HG03060 (cell line): ENCODE measurements around the gene RAPGEF5.

Experiments
- ATAC-seq: cut with Tn5 transposase; IDR thresholded peaks from one replicate; pipeline ENCODE4 v1.9.1; 2021; ENCODE audit warnings: low read depth, moderate number of reproducible peaks; ENCODE audit not compliant: unreplicated experiment

The RAPGEF5 gene

DNA sequence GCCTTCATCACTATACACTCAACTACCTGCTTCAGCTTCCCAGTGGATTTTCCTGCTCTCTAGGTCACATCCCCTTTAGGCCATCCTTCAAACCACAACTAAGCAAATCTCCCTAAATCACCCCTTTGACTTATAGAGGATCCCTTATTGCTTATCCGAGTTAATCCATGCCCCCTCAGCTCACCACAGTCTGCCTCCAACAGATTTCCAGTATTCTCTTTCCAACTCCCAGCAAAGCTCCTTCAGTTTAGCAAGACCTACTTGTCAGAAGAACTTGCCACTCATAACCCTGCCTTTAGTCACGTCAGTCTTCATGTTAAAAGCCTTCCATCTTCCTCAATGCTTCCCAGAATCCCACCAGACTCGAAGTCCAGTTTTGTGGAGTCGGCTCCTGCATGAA is 38.6 kb downstream of the RAPGEF5 start:
- ATAC-seq: no peak

DNA sequence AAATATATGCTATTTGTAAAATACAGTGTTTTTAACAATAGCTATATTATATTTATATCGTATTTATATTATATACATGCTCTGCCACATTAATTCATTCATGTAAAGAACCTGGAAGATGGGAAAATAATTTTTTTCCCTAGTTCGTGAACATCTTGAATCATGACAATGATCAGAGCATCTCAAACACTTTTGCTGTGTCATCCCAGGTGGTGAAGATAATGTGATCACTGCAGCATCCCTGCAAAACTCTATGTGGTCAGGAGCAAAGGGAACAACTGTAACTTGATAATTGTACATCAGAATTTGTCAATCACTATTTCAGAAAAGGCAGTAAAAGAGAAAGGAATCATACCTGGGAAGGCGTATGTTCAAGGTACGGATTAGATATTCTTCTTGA is 39.3 kb downstream of the RAPGEF5 start:
- no peak for ATAC-seq

DNA sequence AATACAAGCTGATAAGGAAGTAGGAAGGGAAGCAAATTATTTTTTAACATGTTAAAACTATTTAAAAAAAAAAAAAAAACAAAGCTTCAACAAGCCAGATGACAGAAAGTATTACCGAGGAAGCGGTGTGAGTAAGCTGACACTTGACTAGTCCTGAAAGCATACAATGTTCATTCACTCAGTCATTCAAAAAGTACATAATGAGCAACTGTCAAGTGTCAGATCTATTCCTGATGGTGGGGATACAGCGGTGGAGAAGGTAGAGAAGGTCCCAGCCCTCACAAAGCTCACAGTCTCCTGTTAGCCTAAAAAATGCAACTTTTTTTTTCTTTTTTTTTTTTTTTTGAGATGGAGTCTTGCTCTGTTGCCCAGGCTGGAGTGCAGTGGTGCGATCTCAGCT is 40.0 kb downstream of the RAPGEF5 start:
- no peak for ATAC-seq

DNA sequence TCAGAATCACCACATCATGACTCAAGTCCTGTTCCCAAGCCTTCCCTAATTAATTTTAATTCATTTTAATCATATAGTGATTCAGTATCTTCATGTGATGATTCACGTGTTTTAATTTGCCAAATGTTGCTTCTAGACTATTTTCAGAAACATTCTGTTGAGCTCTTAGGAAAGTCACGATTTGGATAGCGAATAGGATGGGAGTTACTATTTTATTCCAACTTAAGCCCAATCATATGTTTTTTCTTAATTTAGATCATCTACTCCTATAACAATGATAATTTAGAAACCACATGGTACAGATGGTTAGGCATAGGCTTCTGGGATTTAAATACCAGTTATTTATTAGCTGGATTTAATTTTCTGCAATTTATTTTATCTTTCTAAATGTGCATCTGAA is 49.1 kb downstream of the RAPGEF5 start:
- ATAC-seq: no peak

DNA sequence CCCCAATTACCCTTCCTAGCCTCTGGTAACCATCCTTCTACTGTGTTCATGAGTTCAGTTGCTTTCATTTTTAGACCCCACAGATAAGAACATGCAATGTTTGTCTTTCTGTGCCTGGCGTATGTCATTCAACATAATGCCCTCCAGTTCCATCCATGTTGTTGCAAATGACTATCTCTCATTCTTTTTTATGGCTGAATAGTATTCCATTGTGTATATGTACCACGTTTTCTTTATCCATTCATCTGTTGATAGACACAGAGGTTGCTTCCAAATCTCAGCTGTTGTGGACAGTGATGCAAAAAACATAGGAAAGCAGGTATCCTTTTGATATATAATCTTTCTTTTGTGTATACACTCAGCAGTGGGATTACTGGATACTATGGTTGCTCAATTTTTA is 51.2 kb downstream of the RAPGEF5 start:
- ATAC-seq: no peak

DNA sequence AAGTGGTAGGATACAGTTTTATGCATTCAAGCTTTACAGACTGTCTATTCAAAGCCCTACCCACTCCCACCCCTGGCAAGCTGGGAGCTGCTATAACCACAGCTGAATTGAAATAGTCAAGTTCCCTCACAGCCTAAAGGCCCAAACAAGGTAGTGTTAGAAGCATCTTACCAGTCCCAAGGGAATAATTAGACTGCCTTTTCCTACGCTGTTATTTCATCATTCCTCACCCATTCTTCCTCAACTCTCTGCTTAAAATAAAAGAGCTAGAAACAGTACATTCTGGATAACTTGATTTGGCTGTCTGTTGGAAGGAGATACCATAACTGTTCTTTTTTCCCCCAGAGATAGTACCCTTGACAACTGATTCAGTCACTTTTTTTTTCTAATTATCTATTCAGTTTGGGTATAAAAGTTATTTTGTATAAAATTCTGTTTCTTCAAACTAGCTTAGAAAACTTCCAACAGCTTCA is 54.0 kb downstream of the RAPGEF5 start:
- ATAC-seq: no peak

DNA sequence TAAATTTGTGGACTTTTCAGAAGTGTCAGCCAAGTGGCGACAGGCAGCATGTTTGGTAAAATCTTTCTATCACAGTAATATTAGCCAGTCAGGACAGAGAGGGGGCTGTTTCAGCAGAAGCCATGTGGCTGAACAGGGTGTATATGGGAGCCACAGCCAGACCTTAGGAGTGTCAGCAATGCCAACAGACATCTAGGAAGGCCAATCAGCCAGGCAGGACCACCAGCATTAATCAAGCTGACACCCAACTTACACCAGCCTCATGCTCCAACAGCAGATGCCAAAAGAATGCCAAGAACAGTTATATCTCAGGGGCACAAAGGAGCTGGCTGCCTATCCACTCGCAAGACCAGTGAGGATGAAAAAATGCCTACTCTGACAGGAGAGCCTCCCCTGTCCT is 54.8 kb downstream of the RAPGEF5 start:
- no peak for ATAC-seq

DNA sequence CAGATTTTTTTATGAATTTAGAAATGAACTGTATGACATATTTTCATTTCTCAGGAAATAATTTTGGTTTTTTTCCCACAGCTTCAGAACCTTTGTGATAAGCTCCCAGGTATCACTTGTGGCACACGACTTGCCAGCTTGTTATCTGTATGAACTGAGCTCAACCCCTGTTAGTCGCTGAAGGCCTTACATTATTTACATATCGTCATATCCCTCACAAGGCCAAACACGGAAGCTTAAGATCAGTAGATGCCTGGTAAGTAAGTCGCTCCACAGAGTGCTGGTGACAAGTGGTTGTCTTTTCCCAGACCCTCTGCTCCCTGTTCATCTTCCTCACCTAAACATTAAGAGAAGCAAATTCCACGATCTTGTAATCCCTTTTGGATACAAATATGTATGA is 55.2 kb downstream of the RAPGEF5 start:
- ATAC-seq: no peak

DNA sequence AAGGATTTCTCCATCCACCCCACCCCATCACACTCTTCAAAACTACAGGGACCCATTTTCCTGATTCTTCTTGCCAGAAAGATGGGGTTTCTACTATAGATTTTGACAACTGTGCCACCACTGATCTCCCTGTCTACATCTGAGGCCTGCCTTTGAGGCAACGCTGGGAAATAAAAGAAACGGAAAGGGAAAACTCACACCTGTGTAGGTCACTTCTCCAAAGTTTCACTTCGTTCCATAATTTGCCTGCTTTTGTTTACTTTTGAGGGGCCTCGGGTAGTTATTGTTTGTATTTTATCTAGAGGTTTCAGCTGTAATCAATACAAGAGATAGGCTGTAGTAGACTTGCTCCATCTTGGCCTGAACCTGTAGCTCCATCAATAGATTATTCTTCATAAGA is 56.1 kb downstream of the RAPGEF5 start:
- no peak for ATAC-seq

DNA sequence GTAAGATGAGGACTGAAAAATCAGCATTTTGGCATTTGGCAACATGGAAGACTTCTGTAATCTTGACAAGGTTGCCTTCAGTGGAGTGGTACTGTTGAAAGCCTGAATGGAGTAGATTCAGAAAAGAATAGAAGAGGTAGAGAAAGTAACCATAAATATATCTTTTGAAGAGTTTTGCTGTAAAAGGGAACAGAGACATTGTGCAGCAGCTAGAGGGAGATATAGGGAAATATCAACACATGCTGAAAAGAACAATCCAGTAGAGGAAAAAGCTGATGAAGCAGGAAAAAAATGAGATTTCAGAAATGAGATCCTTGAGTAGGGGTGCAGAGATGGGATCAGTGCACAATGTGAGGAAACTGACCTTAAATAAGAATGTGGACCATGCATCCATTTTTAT is 60.0 kb downstream of the RAPGEF5 start:
- ATAC-seq: no peak

DNA sequence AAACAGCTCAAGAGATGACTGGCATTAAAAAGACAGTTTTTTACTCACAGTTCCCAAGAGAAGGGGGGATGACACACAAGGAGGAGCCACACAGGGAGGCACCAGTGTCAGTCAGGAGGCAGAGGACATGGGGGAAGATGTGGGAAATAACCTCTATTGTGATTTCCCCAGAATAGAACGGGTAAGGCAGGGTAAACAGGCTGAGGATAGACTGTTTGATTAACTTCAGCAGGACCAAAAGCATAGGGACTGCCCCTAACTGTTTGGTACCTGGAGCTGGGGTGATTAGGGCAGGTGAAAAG is 60.7 kb downstream of the RAPGEF5 start:
- no peak for ATAC-seq

DNA sequence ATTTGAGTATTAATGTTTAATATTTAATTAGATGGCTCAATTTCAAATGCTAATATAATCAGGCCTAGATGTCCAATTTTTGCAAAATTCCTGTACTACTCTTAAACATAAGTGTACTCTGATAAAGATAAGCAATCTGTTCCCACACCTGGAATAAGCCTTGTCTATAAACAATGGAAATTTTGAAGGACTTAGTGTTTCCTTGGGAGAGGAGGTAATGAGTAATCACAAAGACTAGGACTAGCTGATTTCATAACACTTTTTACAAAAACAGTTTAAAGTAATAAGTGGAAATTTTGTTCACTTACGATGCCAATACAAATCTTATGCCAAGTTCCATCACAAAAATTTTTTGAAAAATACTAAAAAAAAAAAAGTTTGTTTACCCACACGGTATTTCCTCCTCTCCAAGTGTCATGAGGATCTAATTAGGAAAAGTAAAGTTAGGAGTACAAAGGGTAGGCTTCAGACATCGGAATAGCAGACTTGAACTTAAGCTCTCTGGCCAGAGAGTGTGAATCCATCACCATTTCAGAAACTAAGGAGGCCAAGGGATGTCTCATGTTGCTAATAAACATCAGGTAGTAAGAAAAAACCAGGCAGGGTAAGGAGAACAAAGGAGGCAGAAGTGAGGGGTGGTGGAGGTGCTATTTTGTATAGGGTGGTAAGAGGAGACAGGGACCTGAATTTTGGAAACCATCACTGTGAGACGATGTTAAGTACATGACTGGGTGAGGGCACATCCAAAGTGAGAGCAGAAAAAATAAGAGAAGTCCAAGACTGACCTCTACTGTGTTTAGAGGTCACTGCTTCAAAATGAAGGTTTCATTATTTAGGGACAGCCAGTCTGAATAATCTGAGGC is 61.3 kb downstream of the RAPGEF5 start:
- no peak for ATAC-seq

DNA sequence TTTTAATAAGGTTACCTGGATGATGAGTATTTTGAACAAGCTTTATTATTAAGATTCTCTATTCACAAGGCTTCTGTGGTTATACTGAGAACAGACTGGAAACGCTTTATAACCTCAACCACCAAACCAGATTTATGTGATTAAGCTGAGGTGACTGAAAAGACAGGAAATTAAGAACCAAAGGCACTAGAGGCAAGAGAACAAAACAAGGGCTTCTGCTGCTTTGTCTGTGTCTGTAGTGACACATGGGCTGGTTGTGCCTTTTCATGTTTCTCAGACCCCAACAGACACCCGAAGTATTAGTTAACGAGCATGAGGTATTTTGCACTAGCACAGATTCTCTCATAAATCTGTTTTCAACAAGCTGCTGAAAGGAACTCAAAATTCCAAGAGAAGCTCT is 64.4 kb downstream of the RAPGEF5 start:
- ATAC-seq: no peak

DNA sequence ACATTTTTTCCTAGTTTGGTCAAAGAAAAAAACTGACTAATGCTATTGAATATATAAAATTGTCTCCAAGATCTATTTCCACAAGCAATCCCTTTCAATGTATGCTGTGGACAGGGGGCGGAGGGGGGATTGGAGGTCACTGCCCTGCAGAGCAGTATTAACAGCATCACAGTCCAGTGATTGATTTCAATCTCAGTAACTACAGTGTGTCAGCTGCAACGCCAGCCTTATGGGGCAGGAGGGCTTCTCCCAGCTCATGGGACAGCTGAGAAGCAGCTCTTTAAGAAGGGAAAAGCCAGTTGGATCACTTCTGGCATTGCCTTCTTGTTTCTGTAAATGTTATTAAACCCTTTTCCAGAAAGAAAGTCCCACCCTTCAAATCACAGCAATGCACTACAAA is 65.0 kb downstream of the RAPGEF5 start:
- ATAC-seq: no peak

DNA sequence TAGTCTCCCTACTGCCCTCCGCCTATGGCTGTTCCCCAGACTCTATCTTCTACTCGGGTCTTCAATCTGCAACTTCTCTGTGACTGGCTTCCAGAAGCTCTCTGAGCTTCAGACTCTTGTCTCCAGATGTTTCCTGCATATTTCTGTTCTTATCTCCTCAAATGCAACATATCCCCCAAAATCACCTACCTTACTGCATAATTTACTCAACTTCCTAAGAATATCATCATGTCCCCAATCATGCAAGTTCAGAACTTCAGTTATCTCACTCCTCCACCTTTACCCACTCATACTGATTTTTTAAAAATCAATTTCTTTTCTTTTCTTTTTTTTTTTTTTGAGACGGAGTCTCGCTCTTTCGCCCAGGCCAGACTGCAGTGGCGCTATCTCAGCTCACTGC is 68.8 kb downstream of the RAPGEF5 start:
- ATAC-seq: no peak

DNA sequence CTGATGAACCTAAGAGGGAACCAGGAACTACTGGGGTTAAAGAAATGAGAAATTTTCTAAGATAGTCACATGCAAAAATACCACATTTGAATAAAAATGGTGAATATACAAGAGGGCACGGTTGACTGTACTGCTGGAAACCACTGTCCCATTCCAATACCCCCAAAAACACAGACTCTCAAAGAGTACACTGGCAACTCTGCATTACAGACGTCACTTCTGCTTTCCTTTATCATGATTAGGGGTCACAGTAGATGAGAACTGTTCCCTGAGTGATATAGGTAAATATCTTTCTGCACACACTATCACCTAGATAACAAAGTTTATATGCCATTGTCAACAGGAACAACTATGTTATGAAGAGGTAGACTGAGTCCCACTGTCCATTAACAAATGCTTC is 69.5 kb downstream of the RAPGEF5 start:
- ATAC-seq: no peak

DNA sequence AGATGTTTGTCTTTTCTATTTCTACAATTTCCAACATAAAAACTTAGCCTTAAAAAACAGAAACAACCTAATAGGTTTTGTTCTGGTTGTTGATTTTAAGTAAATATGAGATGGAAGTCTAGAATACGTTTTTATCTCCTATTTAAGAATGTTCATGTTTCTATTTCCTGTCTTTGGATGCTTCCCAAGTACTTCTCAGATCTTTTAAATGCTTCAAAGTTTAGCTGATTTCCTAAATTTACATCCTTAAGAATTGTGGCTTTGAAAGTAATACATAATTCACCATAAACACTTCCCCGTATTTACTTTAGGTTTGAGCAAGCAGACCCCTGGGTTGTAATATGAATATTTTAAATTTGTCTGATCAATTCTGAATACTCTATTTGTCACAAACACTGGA is 70.5 kb downstream of the RAPGEF5 start:
- no peak for ATAC-seq

DNA sequence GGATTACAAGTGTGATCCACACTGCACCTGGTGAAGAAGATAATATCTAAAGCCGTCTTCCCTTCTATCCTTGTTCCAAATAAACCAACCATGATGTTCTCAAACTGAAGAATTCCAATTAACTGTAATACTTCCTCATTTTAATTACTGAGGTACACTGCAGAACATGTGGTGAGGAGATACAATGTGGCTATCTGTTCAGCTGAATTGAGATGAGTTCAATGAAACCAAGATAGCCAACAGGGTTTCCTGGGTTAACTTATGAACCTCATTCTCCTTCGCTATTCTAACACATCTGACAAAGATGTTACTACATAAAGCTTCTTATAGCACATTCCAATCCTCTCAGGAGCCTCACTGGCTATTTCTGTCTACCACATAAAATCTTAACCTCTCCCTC is 75.5 kb downstream of the RAPGEF5 start:
- no peak for ATAC-seq

DNA sequence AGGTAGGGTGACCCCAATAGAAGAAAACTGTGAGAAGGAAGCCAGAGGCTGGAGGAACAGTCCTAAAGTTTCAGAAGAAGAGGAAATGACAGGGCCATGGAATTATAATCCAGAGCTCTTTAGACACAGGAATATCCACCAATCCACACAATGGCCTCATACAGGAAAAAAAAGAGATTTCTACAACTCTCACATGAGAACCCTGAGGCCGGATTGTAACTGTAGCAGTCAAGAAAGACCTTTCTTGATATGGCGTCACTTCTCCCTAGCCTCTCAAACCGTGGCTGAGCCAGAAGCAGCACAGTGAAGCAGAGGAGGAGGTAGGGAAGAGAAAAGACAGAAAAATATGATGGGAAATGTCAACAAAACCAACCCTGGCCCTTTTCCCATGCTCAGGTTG is 76.9 kb downstream of the RAPGEF5 start:
- no peak for ATAC-seq

DNA sequence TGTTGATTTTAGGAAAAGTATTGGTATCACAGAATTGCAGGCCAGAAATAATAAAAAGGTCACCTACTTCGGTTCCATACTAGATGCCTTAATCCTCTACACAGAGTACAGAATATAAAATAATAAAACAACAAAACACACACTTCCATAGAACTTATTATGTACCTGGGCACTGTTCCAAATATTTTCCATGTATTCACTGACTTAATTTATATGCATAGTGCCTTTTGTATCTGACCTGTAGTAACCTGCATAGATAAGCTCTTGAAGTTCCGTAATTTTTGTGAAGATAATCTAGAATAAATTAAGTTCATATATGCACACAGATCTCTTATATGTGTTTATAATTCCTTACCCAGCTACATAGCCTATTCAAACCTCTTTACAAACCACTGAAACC is 78.3 kb downstream of the RAPGEF5 start:
- ATAC-seq: no peak

DNA sequence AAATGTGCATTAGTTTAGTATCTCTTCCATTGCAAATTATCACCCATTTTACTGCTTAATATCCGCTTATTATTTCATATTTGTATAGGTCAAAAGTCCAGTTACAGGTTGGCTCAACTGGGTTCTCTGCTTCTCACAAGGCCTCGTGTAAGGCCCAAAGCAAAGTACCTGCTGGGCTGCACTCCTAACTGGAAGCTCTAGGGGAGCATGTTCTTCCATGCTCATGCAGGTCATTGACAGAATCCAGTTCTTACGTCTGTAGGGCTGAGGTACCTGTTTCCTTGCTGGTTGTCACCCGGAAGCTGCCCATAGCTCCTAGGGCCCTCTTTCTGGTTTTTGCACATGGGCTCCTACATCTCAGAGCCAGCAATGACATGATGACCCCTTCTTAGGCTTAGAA is 79.6 kb downstream of the RAPGEF5 start:
- ATAC-seq: no peak

DNA sequence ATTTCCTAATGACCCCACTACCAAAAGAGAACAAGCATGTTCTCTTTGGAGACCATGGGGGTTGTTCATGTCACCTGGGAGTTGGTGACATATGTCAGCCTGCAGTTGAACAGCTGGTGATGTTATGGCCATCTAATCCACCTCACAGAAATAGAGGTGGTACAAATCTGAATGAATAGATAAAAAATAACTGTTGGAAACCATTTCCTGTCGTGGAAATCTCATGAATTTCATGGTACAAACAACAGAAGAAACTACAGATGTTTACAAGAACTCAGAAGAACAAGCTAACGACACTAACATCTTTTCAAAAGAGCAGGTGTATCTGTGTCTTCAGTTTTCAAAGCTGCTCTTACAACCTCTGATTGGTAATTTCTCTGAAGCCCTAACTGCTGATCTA is 81.3 kb downstream of the RAPGEF5 start:
- no peak for ATAC-seq

DNA sequence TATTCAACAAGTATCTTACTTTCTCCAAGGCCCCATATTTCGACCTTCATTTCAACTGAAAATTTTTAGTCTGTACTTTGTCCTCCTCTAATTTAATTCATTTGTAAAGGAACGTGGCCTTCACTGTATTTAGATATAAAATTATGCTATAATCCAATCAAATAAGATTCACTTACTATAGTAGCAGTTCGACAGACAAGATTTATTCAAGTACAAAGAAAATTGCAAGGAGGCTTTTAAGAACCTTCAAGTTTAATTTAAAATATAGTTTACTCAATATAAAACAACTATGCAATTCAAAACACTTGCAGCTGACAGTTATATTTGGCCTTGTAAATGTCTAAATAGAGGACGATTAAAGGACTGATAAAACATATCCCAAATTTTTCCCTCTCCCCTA is 85.6 kb downstream of the RAPGEF5 start:
- no peak for ATAC-seq
